Suprapubic skin (tissue), 4 donors: ENCODE measurements around the gene MED12L.

ENCODE experiments used
- CTCF ChIP-seq, 2 donors: fragments of 200-600 bp in 1 of 2; fragments of 450-650 bp in 1 of 2; sonication (generic) in 1 of 2; IDR thresholded peaks; one replicate each; pipeline ENCODE4 v1.5.1; 2016 to 2019; ENCODE audit warnings: antibody characterized with exemption in 2 of 2, mild to moderate bottlenecking in 1 of 2, moderate library complexity in 1 of 2
- EP300 ChIP-seq: sonication (generic); formaldehyde crosslinking; IDR thresholded peaks from one replicate; pipeline ENCODE4 v1.6.1; 2017; ENCODE audit warnings: antibody characterized with exemption
- POLR2A ChIP-seq, 2 donors: fragments of 450-650 bp; IDR thresholded peaks; one replicate each; pipeline ENCODE4 v1.6.1; 2017; ENCODE audit warnings: antibody characterized with exemption in 2 of 2, mild to moderate bottlenecking in 2 of 2, moderate library complexity in 2 of 2
- POLR2AphosphoS5 ChIP-seq, 3 donors: sonication (generic); formaldehyde crosslinking; IDR thresholded peaks; one replicate each; pipeline ENCODE4 v1.6.1; 2017; ENCODE audit warnings: antibody characterized with exemption in 3 of 3

DNA sequence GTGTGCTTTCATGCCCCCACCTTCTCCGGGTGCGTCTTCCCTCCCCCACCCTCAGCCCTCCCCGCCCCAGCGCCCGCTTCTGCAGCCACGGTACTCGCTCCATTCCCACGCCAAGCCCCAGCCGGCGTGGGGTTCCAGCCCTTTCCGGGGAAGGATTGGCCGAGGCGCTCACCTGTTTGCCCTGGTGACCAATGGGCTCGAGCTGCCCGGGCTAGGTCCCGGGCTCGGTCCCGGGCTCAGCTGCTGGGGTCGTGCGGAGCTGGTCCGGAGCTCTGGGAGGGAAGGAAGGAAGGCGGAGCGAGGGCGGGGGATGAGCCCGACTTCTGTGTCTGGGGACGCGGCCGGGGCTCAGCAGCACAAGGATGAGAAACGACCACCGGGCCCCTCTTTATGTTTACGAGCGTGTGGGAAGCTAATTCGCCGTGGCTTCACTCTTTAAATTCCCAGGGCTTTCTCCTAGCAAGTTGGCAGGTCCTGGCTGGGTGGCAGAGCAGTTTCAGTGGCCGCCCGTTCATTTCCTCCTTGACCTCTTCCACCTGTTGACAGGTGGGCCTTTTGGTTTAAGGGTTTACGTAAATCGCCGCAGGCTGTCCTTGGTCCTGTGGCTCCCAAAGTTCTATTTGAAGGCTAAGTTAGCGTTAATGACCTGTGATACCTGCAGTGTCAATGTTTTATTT is 375.4 kb downstream of the MED12L start, which contains the start of gene IGSF10:
- TF ChIP-seq POLR2A (IDR thresholded peaks at IDR 0.05) (no peak), EP300 (no peak), CTCF (IDR thresholded peaks at IDR 0.05) (no peak), POLR2AphosphoS5 (IDR thresholded peaks at IDR 0.05) (no peak)
